Bronchial epithelial cell (primary cell): Measurements from ENCODE around the gene IFNA16. TPM values are rescaled to one million over a fixed set of nuclear protein-coding genes. Genes with fewer than 3 reads are reported as not detected.
"Not testable (repeated sequence)": the region's sequence is repeated elsewhere in the genome, so short reads cannot be mapped to it uniquely, and the experiment has no call there.

Source experiments
- DNase-seq: peaks from one replicate; pipeline ENCODE4 v3.0.0-alpha.2; 2010; ENCODE audit warnings: low read depth
- FAIRE-seq: peaks from 2 replicates; lab custom pipeline; 2011; peaks lifted over from hg19 to GRCh38; lab: Jason Lieb, UNC
- H3K27me3 ChIP-seq: 2 replicates; pipeline ENCODE4 v1.5.1; 2011; ENCODE audit warnings: low read length; ENCODE audit not compliant: control insufficient read depth, insufficient read depth
- H3K36me3 ChIP-seq: 2 replicates; pipeline ENCODE4 v1.5.1; 2011; ENCODE audit warnings: low read length; ENCODE audit not compliant: control insufficient read depth, insufficient read depth
- H3K4me3 ChIP-seq: 2 replicates; pipeline ENCODE4 v1.5.1; 2011; ENCODE audit warnings: mild to moderate bottlenecking, low read depth, low read length, control low read depth
- total RNA-seq: library from RNA; depleted of rRNA; stranded (reverse); fragments of >200 nt; gene quantifications from 2 replicates; pipeline ENCODE4 v1.2.1, GENCODE V29; 2014
- TF ChIP-seq, protein P1 (sequence below): IDR thresholded peaks from 2 replicates; pipeline ENCODE4 v1.5.1; 2011; ENCODE audit warnings: mild to moderate bottlenecking, moderate library complexity, low read length, control low read depth, inconsistent platforms; ENCODE audit not compliant: insufficient read depth, severe bottlenecking

IFNA16 gene
- total RNA-seq, 1 donor from 2014 or later, result not detected

DNA sequence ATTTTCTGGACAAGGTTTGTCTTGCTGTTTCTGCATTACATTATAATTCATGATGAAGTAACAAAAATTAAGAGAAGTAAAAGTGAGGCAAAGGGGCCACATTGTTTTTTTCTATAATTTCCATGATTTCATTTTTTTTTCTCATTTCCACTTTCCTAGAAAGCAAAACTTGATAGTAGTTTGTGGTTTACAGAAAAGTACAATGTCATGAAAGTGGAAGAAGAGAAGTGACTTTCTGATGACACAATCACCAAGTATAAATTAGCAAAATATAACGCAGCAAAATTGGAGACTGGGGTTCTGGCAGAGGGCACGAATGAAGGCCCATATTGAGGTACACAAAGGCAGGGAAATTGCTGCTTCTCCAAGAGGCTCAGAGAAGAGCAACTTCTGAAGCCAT is 27.7 kb upstream of the IFNA16 start:
- no peak overlapping the region for H3K4me3 ChIP-seq
- DNase-seq (no peak), FAIRE-seq (no peak)
- TF ChIP-seq, protein P1, sequence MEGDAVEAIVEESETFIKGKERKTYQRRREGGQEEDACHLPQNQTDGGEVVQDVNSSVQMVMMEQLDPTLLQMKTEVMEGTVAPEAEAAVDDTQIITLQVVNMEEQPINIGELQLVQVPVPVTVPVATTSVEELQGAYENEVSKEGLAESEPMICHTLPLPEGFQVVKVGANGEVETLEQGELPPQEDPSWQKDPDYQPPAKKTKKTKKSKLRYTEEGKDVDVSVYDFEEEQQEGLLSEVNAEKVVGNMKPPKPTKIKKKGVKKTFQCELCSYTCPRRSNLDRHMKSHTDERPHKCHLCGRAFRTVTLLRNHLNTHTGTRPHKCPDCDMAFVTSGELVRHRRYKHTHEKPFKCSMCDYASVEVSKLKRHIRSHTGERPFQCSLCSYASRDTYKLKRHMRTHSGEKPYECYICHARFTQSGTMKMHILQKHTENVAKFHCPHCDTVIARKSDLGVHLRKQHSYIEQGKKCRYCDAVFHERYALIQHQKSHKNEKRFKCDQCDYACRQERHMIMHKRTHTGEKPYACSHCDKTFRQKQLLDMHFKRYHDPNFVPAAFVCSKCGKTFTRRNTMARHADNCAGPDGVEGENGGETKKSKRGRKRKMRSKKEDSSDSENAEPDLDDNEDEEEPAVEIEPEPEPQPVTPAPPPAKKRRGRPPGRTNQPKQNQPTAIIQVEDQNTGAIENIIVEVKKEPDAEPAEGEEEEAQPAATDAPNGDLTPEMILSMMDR, result no peak
- peaks cover 2% of the 10 kb centered on the region for H3K27me3 ChIP-seq
- H3K36me3 ChIP-seq, result no peaks in the 10 kb centered on the region

DNA sequence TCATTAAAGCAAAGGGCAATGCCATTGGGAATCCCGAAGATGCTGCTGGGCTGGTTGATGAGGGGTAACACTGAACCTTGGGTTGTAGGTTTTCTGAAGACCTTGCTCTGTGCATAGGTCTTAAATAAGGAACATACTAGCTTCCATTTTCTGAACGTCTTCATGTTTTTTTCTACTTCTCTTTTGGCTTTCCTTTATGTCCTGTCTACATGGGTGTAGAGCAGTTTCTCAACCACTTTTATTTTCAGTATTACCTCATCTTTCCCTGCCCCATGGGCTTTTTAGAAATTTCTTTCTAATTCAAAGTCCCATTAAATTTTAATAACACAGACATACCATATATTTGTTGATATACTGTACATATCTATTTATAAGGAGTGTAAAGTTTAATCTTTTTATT is 22.8 kb upstream of the IFNA16 start, which contains the start of gene IFNA14:
TSS of gene IFNA14 (minus strand) at position 95 of the 400 bp plus-strand sequence. CDS start at position 25, 70 bp downstream.
- TF ChIP-seq, protein P1, result no peak
- FAIRE-seq (no peak), DNase-seq (no peak)
- Histone ChIP-seq H3K27me3 (peaks cover 3% of the 10 kb centered on the region), H3K4me3 (no peak within 1 kb of the TSS), H3K36me3 (no peaks in the 10 kb centered on the region)

DNA sequence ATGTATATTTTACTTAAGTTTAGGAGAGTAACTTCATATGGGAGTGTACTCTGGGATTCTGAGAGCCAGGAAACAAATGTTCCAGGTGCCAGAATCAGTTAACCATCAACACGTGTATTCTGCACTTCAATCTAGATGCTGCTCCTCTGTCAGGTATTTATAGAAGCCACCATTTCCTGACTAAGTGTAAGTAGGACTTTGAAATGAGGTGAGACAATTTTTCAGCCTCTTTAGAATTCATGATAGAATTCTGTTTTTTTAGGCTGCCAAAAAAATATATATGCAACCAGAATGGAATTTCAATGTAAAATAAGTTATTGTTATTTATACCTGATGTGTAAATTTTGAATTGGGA is 19.2 kb upstream of the IFNA16 start:
- DNase-seq, H3K27me3 ChIP-seq, H3K4me3 ChIP-seq, H3K36me3 ChIP-seq, FAIRE-seq: not testable (repeated sequence)

DNA sequence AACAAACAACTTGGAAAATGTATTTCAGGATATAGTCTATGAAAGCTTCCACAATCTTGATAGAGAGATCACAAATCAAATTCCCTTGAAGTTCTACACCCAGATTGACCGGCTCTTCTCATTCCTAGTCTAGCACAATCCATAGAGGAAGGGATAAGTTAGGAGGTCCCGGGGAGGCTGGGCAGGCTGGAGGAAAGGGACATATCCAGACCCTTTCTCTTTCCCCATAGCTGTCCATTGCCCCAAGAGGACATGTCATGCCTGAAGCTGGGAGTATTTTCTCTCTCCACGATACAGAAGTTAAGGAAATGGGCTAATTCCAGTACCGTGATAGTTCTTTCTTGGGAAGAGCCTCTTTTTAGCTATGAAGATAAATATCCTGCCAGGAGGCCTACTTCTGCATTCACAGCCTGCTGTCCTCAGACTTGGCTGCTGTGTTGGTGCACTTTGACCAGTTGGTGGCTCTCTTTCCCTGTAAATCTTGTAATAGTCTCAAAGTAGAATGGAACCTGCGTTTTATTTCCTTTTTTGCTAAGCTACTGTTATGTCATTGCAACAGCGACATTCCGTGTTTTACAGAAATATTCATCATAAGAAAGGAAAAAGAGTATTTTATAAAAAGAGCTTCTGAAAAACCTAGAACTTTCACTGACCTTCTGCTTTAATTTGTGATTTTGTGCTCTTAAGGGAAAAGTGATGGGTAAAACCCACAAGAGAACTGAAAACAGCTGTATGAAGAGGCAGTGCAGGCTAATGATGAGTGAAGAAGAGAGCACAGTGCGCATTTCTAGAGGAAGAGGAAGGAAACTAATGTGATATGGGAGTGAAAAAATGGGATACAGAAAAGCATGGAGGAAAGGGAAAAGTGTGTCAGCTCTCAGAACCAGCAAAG is 18.6 kb upstream of the IFNA16 start:
- not testable (repeated sequence) for H3K4me3 ChIP-seq, H3K36me3 ChIP-seq, FAIRE-seq, H3K27me3 ChIP-seq
- peak; percentile 44 for DNase-seq
- TF ChIP-seq, protein P1, result peak; percentile 64

DNA sequence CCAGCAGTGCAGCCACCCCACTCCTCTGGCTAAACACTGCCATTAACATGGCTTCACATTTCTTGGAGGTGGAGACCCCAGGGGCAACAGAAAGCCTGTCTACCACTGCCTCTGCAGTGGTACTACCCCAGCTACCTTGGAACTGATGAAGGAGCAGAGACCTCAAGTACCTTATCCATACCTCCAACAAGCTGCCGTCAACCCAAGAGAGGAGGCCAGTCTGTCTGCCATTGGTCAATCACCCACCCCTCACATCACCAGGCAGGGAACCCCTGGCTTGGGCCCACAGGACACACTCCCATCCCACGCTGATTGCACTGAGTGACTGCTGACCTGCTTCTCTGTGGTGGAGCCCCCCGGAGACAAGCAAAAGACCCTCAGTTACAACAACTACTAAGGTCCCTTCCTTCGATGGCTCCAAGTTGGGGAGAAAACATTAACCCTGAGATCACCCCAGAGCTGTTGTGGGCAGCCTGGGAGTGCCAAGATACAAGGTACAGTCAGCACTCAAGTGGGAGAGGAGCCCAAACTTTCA is 17.1 kb upstream of the IFNA16 start:
- Histone ChIP-seq H3K36me3 (no peaks in the 10 kb centered on the region), H3K27me3 (peaks cover 2% of the 10 kb centered on the region), H3K4me3 (no peak overlapping the region)
- DNase-seq, result no peak
- no peak for FAIRE-seq
- TF ChIP-seq, protein P1, result no peak

DNA sequence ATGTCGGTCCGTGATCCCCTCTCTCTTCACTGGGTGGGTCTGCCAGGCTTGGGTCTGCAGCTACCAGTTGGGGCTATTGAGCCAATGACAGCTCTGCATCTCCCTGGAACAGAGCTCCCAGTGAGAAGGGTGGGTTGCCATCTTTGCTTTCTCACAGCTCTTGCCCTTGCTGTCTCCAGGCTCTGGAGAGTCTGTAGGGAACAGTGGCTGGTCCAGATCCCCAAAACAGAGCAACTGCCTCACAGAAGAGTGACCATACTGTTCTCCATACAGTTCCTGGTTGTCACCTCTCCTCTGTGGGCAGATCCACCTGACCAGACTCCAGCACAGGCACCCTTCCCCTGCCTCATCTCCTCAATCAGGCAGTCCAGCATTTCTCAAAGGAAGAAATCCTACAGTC is 16.1 kb upstream of the IFNA16 start:
- DNase-seq (no peak), FAIRE-seq (no peak)
- Histone ChIP-seq H3K27me3 (peaks cover 1% of the 10 kb centered on the region), H3K36me3 (no peaks in the 10 kb centered on the region), H3K4me3 (no peak overlapping the region)
- TF ChIP-seq, protein P1, result no peak
